ENCODE measurements around the gene RAB20. TPM values are rescaled to one million over a fixed set of nuclear protein-coding genes. Genes with fewer than 3 reads are reported as not detected.
A peak's percentile ranks its signal among the peaks of the same experiment; 100 is the strongest.

The RAB20 gene
- total and polyA plus RNA-seq, 2 of the 8 experiments (the other 6 are each of a cell fraction or from before 2014, with no cell fraction given): 14.8 to 27.9 TPM

- Histone ChIP-seq H2BK15ac (ENCODE audit: low read length) (no peak overlapping the region), H2BK20ac (ENCODE audit: low read length) (no peak overlapping the region), H3K14ac (ENCODE audit: insufficient read length) (no peak overlapping the region), H3K9me3 (ENCODE audit: insufficient read depth in 2 of 2, low read depth in 1 of 2, low read length in 1 of 2) (peaks cover 0 to 3% of the 10 kb centered on the region in 2 experiments; a peak in 1 of 4 replicates), H3K4me1 (replicated peaks in 1 of 4; ENCODE audit: control insufficient read depth in 3 of 4, insufficient read depth in 4 of 4, low read length in 3 of 4) (peaks cover 2 to 18% (median 6%) of the 10 kb centered on the region in 4 experiments; a peak in 5 of 7 replicates), H4K20me1 (replicated peaks in 1 of 2; ENCODE audit: control insufficient read depth in 1 of 2, insufficient read depth in 2 of 2, low read length in 2 of 2) (peaks cover 1 to 2% of the 10 kb centered on the region in 2 experiments), H3K9ac (replicated peaks in 1 of 4; ENCODE audit: extremely low read depth in 1 of 4, low read depth in 3 of 4, low read length in 3 of 4) (no peak overlapping the region), H3K18ac (ENCODE audit: extremely low read depth, low read length) (no peak overlapping the region; the same call in 1 of the 2 replicates), H3K4me2 (ENCODE audit: insufficient read depth in 1 of 2, low read depth in 2 of 2, low read length in 2 of 2) (no peak overlapping the region), H3K79me2 (ENCODE audit: control insufficient read depth in 1 of 2, insufficient read depth in 2 of 2, low read length in 2 of 2) (peaks cover 0 to 8% of the 10 kb centered on the region in 2 experiments; a peak in 1 of 4 replicates), H3K4ac (replicated peaks; ENCODE audit: insufficient read length, low read depth, low read length) (no peak overlapping the region), H3K23ac (ENCODE audit: insufficient read length) (no peak overlapping the region), H4K5ac (ENCODE audit: insufficient read length, low read depth, low read length) (no peak overlapping the region), H2AK5ac (ENCODE audit: low read depth, low read length) (no peak overlapping the region), H4K91ac (replicated peaks; ENCODE audit: insufficient read length, low read length) (peak overlapping the region; percentile 17), H3K27me3 (replicated peaks in 1 of 4; ENCODE audit: control insufficient read depth in 3 of 4, extremely low read depth in 1 of 4, insufficient read depth in 3 of 4, low read length in 3 of 4) (no peaks in the 10 kb centered on the region), H3K27ac (ENCODE audit: low read depth, low read length) (no peak overlapping the region), H2AFZ (ENCODE audit: low read length) (no peak overlapping the region), H4K8ac (ENCODE audit: extremely low read depth, insufficient read depth, low read length) (peak overlapping the region; percentile 35; the same call in 1 of the 2 replicates), H3K56ac (replicated peaks; ENCODE audit: insufficient read length, low read depth, low read length) (no peak overlapping the region), H2BK12ac (ENCODE audit: low read depth, low read length) (no peak overlapping the region), H2BK120ac (replicated peaks; ENCODE audit: low read depth, low read length) (no peak overlapping the region), H3K4me3 (ENCODE audit: extremely low read depth in 1 of 4, insufficient read depth in 2 of 4, low read depth in 3 of 4, low read length in 4 of 4) (no peak overlapping the region), H3K79me1 (ENCODE audit: low read depth, low read length) (peaks cover 6% of the 10 kb centered on the region; the same call in 1 of the 2 replicates), H2BK5ac (ENCODE audit: low read depth, low read length) (peak overlapping the region; percentile 52), H3K23me2 (ENCODE audit: low read depth, low read length) (no peaks in the 10 kb centered on the region; the same call in 1 of the 2 replicates), H3K36me3 (ENCODE audit: control insufficient read depth in 2 of 4, insufficient read depth in 4 of 4, low read length in 3 of 4) (no peaks in the 10 kb centered on the region)
- ChIA-PET CTCF (ENCODE audit: partially characterized antibody) (interaction anchor here (0.8 to 2.1 kb wide), 13 partner anchors 12 to 95 kb away, joined by 3 to 10 read pairs (median 5); no protein-coding TSS in a partner anchor), POLR2A (ENCODE audit: partially characterized antibody) (interaction anchor here (0.8 to 1.2 kb wide), 2 partner anchors 36 to 40 kb away, joined by 3 read pairs; partner anchors contain the start of gene RAB20)
- DNase-seq (ENCODE audit: low read depth in 1 of 2, low spot score in 2 of 2): no peak
- 75% methylated on average over 25 of the region's 25 CpGs; no CpG with 5 or more reads in 1 of the 2 experiments for WGBS, 2 experiments (ENCODE audit: extremely low coverage in 1 of 2, insufficient coverage in 1 of 2, insufficient read length in 1 of 2, insufficient replicate concordance in 2 of 2, low coverage in 1 of 2, low lambda C conversion rate in 2 of 2, missing lambda C conversion rate in 1 of 2)
- FAIRE-seq: no peak
- TF ChIP-seq CTCF (IDR thresholded peaks at IDR 0.05; ENCODE audit: control extremely low read depth in 1 of 3, insufficient read depth in 1 of 3, low read depth in 1 of 3, low read length in 3 of 3): no peak
- no peak for TF ChIP-seq USF2 (IDR thresholded peaks at IDR 0.05; ENCODE audit: low read length)
- no peak for TF ChIP-seq RXRA (IDR thresholded peaks at IDR 0.05; ENCODE audit: insufficient read depth, low read depth, low read length)
- no peak for TF ChIP-seq GTF2F1 (IDR thresholded peaks at IDR 0.05; ENCODE audit: borderline replicate concordance, low read depth, low read length)
- no peak for TF ChIP-seq ZNF274 (IDR thresholded peaks at IDR 0.05; ENCODE audit: borderline replicate concordance, extremely low read depth, low read length)
Measured at GRCh38 chr13:110525328-110526319, 35.9 kb downstream of the RAB20 start.
